ENCODE data around the gene TMEM225. TPM values are rescaled to one million over a fixed set of nuclear protein-coding genes. Genes with fewer than 3 reads are reported as not detected.

Gene TMEM225
- total and polyA plus RNA-seq, 9 of the 15 experiments (the other 6 are each of a cell fraction or from before 2014, with no cell fraction given): not detected

DNA sequence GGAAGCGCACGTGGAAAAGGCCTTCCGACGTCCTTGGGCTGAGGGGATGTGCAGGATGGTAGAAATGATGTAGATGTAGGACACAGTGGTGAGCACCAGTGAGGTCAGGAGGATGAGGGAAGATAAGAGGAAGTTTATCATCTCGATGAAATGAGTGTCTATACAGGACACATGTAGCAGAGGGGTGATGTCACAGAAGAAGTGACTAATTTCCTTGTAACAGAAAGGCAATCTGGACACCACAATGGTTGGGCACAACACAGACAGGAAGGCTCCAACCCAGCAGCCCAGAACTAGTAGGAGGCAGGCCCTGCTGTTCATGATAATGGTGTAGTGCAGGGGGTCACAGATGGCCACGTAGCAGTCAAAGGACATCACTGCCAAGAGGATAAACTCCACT, 44.3 kb downstream of the TMEM225 start:
- Histone ChIP-seq H3K27me3 (ENCODE audit: control insufficient read depth in 2 of 2, insufficient read depth in 2 of 2, low read length in 2 of 2) (peaks cover 0 to 6% of the 10 kb centered on the region in 2 experiments; a peak in 1 of 5 replicates), H3K9ac (ENCODE audit: insufficient read depth in 1 of 2, low read depth in 2 of 2, low read length in 2 of 2) (no peak overlapping the region), H3K4me3 (no peak overlapping the region), H3K9me1 (ENCODE audit: control insufficient read depth, insufficient read depth, low read length) (no peaks in the 10 kb centered on the region), H3K4me2 (ENCODE audit: insufficient read depth, low read length) (no peak overlapping the region), H3K79me2 (ENCODE audit: control insufficient read depth, insufficient read depth, low read length) (no peaks in the 10 kb centered on the region), H3K36me3 (ENCODE audit: control insufficient read depth, insufficient read depth, low read length) (no peaks in the 10 kb centered on the region), H4K20me1 (replicated peaks; ENCODE audit: control insufficient read depth, insufficient read depth, low read length) (no peaks in the 10 kb centered on the region), H3K4me1 (replicated peaks in 1 of 2; ENCODE audit: control insufficient read depth in 2 of 2, insufficient read depth in 2 of 2, low read length in 2 of 2) (no peaks in the 10 kb centered on the region), H3K9me3 (replicated peaks; ENCODE audit: control insufficient read depth, insufficient read depth, low read depth, low read length) (no peaks in the 10 kb centered on the region), H2AFZ (ENCODE audit: low read depth, low read length) (no peak overlapping the region), H3K27ac (ENCODE audit: extremely low read depth, low read depth, low read length) (no peak overlapping the region)
- in situ Hi-C loops (cut with MboI): no loop called here
- no TSS peak for BruUV-seq (replicated peaks)
- intact Hi-C loops (cut with micrococcal nuclease): no loop called here
- DNase-seq (ENCODE audit: extremely low read depth in 1 of 4, low spot score in 3 of 4) (no peak), FAIRE-seq (no peak), ATAC-seq (no peak)
- CTCF ChIA-PET (ENCODE audit: low intra/inter-chr PET ratio): no interaction called here
- POLR2A ChIA-PET: no interaction called here
- 3% methylated on average over 6 of the region's 6 CpGs for WGBS (ENCODE audit: insufficient coverage, low coverage, missing lambda C conversion rate)
- TF ChIP-seq KAT8 (IDR thresholded peaks at IDR 0.05; ENCODE audit: low read depth) (no peak), FOS (IDR thresholded peaks at IDR 0.05; ENCODE audit: extremely low read depth, insufficient read length) (no peak), FOSL1 (tag; conservative IDR thresholded peaks at IDR 0.05) (0 out of 2 replicates have a peak, but pooled peaks have one; percentile 13), GABPA (tag; conservative IDR thresholded peaks at IDR 0.05; ENCODE audit: low read depth) (0 out of 2 replicates have a peak, but pooled peaks have one; percentile 22), TOE1 (IDR thresholded peaks at IDR 0.05; ENCODE audit: borderline replicate concordance) (no peak), TOE1 (CRISPR knock-in tag; IDR thresholded peaks at IDR 0.05; ENCODE audit: borderline replicate concordance, low read depth) (no peak), JUN (IDR thresholded peaks at IDR 0.05; ENCODE audit: borderline replicate concordance, low read depth, low read length) (0 out of 2 replicates have a peak, but pooled peaks have one; percentile 19), JUN (CRISPR knock-in tag; IDR thresholded peaks at IDR 0.05; ENCODE audit: borderline replicate concordance) (no peak)
- TF ChIP-seq, protein P1, sequence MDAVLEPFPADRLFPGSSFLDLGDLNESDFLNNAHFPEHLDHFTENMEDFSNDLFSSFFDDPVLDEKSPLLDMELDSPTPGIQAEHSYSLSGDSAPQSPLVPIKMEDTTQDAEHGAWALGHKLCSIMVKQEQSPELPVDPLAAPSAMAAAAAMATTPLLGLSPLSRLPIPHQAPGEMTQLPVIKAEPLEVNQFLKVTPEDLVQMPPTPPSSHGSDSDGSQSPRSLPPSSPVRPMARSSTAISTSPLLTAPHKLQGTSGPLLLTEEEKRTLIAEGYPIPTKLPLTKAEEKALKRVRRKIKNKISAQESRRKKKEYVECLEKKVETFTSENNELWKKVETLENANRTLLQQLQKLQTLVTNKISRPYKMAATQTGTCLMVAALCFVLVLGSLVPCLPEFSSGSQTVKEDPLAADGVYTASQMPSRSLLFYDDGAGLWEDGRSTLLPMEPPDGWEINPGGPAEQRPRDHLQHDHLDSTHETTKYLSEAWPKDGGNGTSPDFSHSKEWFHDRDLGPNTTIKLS (IDR thresholded peaks at IDR 0.05; ENCODE audit: borderline replicate concordance, low read depth): no peak
- TF ChIP-seq, protein P2, sequence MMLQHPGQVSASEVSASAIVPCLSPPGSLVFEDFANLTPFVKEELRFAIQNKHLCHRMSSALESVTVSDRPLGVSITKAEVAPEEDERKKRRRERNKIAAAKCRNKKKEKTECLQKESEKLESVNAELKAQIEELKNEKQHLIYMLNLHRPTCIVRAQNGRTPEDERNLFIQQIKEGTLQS (IDR thresholded peaks at IDR 0.05): peak; percentile 62
- TF ChIP-seq, protein P2 (CRISPR knock-in tag; conservative IDR thresholded peaks at IDR 0.05): no peak
- TF ChIP-seq, protein P3, sequence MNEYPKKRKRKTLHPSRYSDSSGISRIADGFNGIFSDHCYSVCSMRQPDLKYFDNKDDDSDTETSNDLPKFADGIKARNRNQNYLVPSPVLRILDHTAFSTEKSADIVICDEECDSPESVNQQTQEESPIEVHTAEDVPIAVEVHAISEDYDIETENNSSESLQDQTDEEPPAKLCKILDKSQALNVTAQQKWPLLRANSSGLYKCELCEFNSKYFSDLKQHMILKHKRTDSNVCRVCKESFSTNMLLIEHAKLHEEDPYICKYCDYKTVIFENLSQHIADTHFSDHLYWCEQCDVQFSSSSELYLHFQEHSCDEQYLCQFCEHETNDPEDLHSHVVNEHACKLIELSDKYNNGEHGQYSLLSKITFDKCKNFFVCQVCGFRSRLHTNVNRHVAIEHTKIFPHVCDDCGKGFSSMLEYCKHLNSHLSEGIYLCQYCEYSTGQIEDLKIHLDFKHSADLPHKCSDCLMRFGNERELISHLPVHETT (CRISPR knock-in tag; conservative IDR thresholded peaks at IDR 0.05 in 1 of 2, IDR thresholded peaks at IDR 0.05 in 1 of 2): no peak
